Spleen (tissue), 11 donors: ENCODE results near the gene MTMR1. TPM values are rescaled to one million over a fixed set of nuclear protein-coding genes. Genes with fewer than 3 reads are reported as not detected.

Experiments
- DNase-seq: peaks from one replicate; pipeline ENCODE4 v3.0.0-alpha.2; 2020
- H3K27ac ChIP-seq, 8 donors: fragments of 200-600 bp; sonication (generic) in 7 of 8; 1 replicate in 4 of 8; 2 replicates in 4 of 8; pipeline versions ENCODE4 v1.5.0 to v1.8.0; 2016 to 2021; ENCODE audit warnings: inconsistent platforms in 4 of 8, mild to moderate bottlenecking in 4 of 8, moderate library complexity in 1 of 8
- H3K27me3 ChIP-seq, 7 donors: fragments of 200-600 bp; sonication (generic) in 6 of 7; replicated peaks in 1 of 7; 1 replicate in 4 of 7; 2 replicates in 3 of 7; pipeline versions ENCODE4 v1.5.0 to v1.8.0; 2016 to 2021; ENCODE audit warnings: inconsistent platforms in 3 of 7, mild to moderate bottlenecking in 1 of 7
- H3K36me3 ChIP-seq, 6 donors: fragments of 200-600 bp; sonication (generic) in 5 of 6; 1 replicate in 4 of 6; 2 replicates in 2 of 6; pipeline versions ENCODE4 v1.5.0 to v1.8.0; 2016 to 2021; ENCODE audit warnings: inconsistent platforms in 2 of 6
- H3K4me1 ChIP-seq, 6 donors: fragments of 200-600 bp; sonication (generic) in 5 of 6; 1 replicate in 3 of 6; 2 replicates in 3 of 6; pipeline versions ENCODE4 v1.5.0 to v1.8.0; 2016 to 2021; ENCODE audit warnings: inconsistent platforms in 3 of 6
- H3K4me3 ChIP-seq, 8 donors: fragments of 200-600 bp; sonication (generic) in 7 of 8; 1 replicate in 4 of 8; 2 replicates in 4 of 8; pipeline versions ENCODE4 v1.5.0 to v1.8.0; 2016 to 2021; ENCODE audit warnings: inconsistent platforms in 4 of 8, mild to moderate bottlenecking in 4 of 8, moderate library complexity in 2 of 8
- H3K9me3 ChIP-seq, 8 donors: fragments of 200-600 bp; sonication (generic) in 7 of 8; 1 replicate in 4 of 8; 2 replicates in 4 of 8; pipeline versions ENCODE4 v1.5.0 to v1.8.0; 2016 to 2021; ENCODE audit warnings: inconsistent platforms in 4 of 8
- CTCF ChIP-seq, 11 experiments: fragments of 200-600 bp in 7 of 11; fragments of 450-650 bp in 4 of 11; sonication (generic) in 4 of 11; IDR thresholded peaks in 8 of 11; conservative IDR thresholded peaks in 3 of 11; 1 replicate in 7 of 11; 2 replicates in 4 of 11; pipeline versions ENCODE4 v1.4.0 to v1.8.0; 2016 to 2021; ENCODE audit warnings: antibody characterized with exemption in 11 of 11, inconsistent platforms in 4 of 11, mild to moderate bottlenecking in 1 of 11
- POLR2A ChIP-seq, 3 donors: fragments of 450-650 bp; IDR thresholded peaks; one replicate each; pipeline ENCODE4 v1.5.1; 2017; ENCODE audit warnings: antibody characterized with exemption in 3 of 3, mild to moderate bottlenecking in 1 of 3
- POLR2AphosphoS5 ChIP-seq, 3 donors: sonication (generic); formaldehyde crosslinking; IDR thresholded peaks; one replicate each; pipeline ENCODE4 v1.5.1; 2017; ENCODE audit warnings: antibody characterized with exemption in 3 of 3
- WGBS, 5 donors: extraction: QIAGEN DNeasy Blood & Tissue Kit in 3 of 5; methylation state at CpG; one replicate each; pipeline versions ENCODE4 v1.1.5 to v1.1.7; 2013 to 2018; 5-methylcytosine and 5-hydroxymethylcytosine counted together
- intact Hi-C: fragments of 100-400 bp; cut with DNase I; formaldehyde crosslinking; loops from one replicate; pipeline ENCODE4 v1.15.0; 2023; ENCODE audit warnings: low total_unique reads
- polyA plus RNA-seq, 3 donors: library from polyadenylated mRNA; stranded (reverse); fragments of 200-250 nt; gene quantifications; one replicate each; pipeline ENCODE4 v1.2.1, GENCODE V29; 2013
- total RNA-seq, 7 donors: library from RNA; depleted of rRNA in 3 of 7; stranded (reverse); fragments of >200 nt in 3 of 7; fragmentation: NEBNext Ultra II Directional in 4 of 7; extraction: Animal tissue kit (Norgen Biotek cat#: 25700) in 4 of 7; gene quantifications; one replicate each; pipeline versions ENCODE4 v1.1.0 to v1.2.1, GENCODE V29; 2016 to 2021
- donor health status: healthy with polysubstance abuse.
- donor health status: DM: no; HTN: no; CAD: no; lungs with moderate emphysema.
- donor health status: DM: no; HTN: no; CAD: no.
- donor health status: Bipolar disorder and iron deficiency.
- donor health status: healthy.
- donor health status: DM: no; HTN: no; CAD: no.
- donor health status: DM: yes; HTN: yes; CAD: no.

Gene MTMR1
- total and polyA plus RNA-seq, 10 donors = 10.6 to 52.1 (median 38.5) TPM

GRCh38 chrX:150731795-150732194, 38.6 kb downstream of the MTMR1 start:
- TF ChIP-seq POLR2AphosphoS5 (IDR thresholded peaks at IDR 0.05) = no peak
- TF ChIP-seq CTCF (IDR thresholded peaks at IDR 0.05 in 8 of 11, conservative IDR thresholded peaks at IDR 0.05 in 3 of 11) = no peak
- TF ChIP-seq POLR2A (IDR thresholded peaks at IDR 0.05) = no peak
- Histone ChIP-seq H3K4me3 (no peak overlapping the region), H3K9me3 (no peaks in the 10 kb centered on the region), H3K27ac (no peak overlapping the region), H3K4me1 (peaks cover 0 to 13% (median 0%) of the 10 kb centered on the region in 6 donors), H3K27me3 (no peaks in the 10 kb centered on the region), H3K36me3 (peaks cover 0 to 90% (median 32%) of the 10 kb centered on the region in 6 donors)
- intact Hi-C loops = no loop called here
- WGBS, 5 donors = 73 to 95% (median 89%) methylated on average over 3 of the region's 3 CpGs
- no peak for DNase-seq

GRCh38 chrX:150736475-150736874, 43.3 kb downstream of the MTMR1 start:
- no peak for DNase-seq
- intact Hi-C loops = no loop called here
- 38 to 65% (median 51%) methylated on average over 9 of the region's 9 CpGs for WGBS, 5 donors
- no peaks in the 10 kb centered on the region for H3K9me3 ChIP-seq
- no peaks in the 10 kb centered on the region for H3K27me3 ChIP-seq
- H3K4me3 ChIP-seq = peak overlapping the region in 2 of 8 donors; percentile 14 to 41
- TF ChIP-seq POLR2A (IDR thresholded peaks at IDR 0.05) (peak in 1 of 3 donors; percentile 0), CTCF (IDR thresholded peaks at IDR 0.05 in 8 of 11, conservative IDR thresholded peaks at IDR 0.05 in 3 of 11) (no peak)
- peaks cover 0 to 17% (median 0%) of the 10 kb centered on the region in 6 donors for H3K4me1 ChIP-seq
- H3K27ac ChIP-seq = peak overlapping the region in 7 of 8 donors; percentile 29 to 74 (median 67)
- peaks cover 0 to 92% (median 29%) of the 10 kb centered on the region in 6 donors for H3K36me3 ChIP-seq

GRCh38 chrX:150752124-150752523, 58.9 kb downstream of the MTMR1 start:
- no peak overlapping the region for H3K27ac ChIP-seq
- no peak overlapping the region for H3K4me3 ChIP-seq
- WGBS, 5 donors = 81 to 98% (median 94%) methylated on average over 3 of the region's 3 CpGs
- peaks cover 0 to 98% (median 22%) of the 10 kb centered on the region in 6 donors for H3K36me3 ChIP-seq
- no peaks in the 10 kb centered on the region for H3K4me1 ChIP-seq
- intact Hi-C loops = no loop called here
- no peaks in the 10 kb centered on the region for H3K9me3 ChIP-seq
- no peak for TF ChIP-seq POLR2AphosphoS5 (IDR thresholded peaks at IDR 0.05)
- TF ChIP-seq POLR2A (IDR thresholded peaks at IDR 0.05) = no peak
- TF ChIP-seq CTCF (IDR thresholded peaks at IDR 0.05 in 8 of 11, conservative IDR thresholded peaks at IDR 0.05 in 3 of 11) = no peak
- no peak for DNase-seq
- H3K27me3 ChIP-seq = no peaks in the 10 kb centered on the region

- no peak for DNase-seq
- TF ChIP-seq CTCF (IDR thresholded peaks at IDR 0.05 in 8 of 11, conservative IDR thresholded peaks at IDR 0.05 in 3 of 11) = no peak
- TF ChIP-seq POLR2AphosphoS5 (IDR thresholded peaks at IDR 0.05) = no peak
- no peak for TF ChIP-seq POLR2A (IDR thresholded peaks at IDR 0.05)
- Histone ChIP-seq H3K4me1 (no peaks in the 10 kb centered on the region), H3K36me3 (peaks cover 0 to 98% (median 25%) of the 10 kb centered on the region in 6 donors), H3K4me3 (no peak overlapping the region), H3K27me3 (no peaks in the 10 kb centered on the region), H3K9me3 (no peaks in the 10 kb centered on the region), H3K27ac (no peak overlapping the region)
- intact Hi-C loops = no loop called here
- WGBS, 5 donors = 49 to 64% (median 62%) methylated on average over 4 of the region's 4 CpGs
Measured at GRCh38 chrX:150753357-150753756, 60.2 kb downstream of the MTMR1 start.
